GM12864 (cell line): ENCODE measurements around the gene EHMT1.

Source experiments
- DNase-seq: peaks from one replicate; pipeline ENCODE4 v3.0.0-alpha.2; 2011; ENCODE audit warnings: low read depth
- H3K4me3 ChIP-seq: 2 replicates; pipeline ENCODE4 v1.5.1; 2011; ENCODE audit warnings: mild to moderate bottlenecking, low read depth, low read length, control low read depth
- TF ChIP-seq, protein P1 (sequence below): IDR thresholded peaks from 2 replicates; pipeline ENCODE4 v1.5.1; 2011; ENCODE audit warnings: low read depth, mild to moderate bottlenecking, moderate library complexity, low read length, control low read depth, inconsistent platforms; ENCODE audit errors: missing control alignments

Gene EHMT1

GRCh38 chr9:137679249-137679648, 60.4 kb downstream of the EHMT1 start:
- H3K4me3 ChIP-seq, result no peak overlapping the region
- TF ChIP-seq, protein P1, sequence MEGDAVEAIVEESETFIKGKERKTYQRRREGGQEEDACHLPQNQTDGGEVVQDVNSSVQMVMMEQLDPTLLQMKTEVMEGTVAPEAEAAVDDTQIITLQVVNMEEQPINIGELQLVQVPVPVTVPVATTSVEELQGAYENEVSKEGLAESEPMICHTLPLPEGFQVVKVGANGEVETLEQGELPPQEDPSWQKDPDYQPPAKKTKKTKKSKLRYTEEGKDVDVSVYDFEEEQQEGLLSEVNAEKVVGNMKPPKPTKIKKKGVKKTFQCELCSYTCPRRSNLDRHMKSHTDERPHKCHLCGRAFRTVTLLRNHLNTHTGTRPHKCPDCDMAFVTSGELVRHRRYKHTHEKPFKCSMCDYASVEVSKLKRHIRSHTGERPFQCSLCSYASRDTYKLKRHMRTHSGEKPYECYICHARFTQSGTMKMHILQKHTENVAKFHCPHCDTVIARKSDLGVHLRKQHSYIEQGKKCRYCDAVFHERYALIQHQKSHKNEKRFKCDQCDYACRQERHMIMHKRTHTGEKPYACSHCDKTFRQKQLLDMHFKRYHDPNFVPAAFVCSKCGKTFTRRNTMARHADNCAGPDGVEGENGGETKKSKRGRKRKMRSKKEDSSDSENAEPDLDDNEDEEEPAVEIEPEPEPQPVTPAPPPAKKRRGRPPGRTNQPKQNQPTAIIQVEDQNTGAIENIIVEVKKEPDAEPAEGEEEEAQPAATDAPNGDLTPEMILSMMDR, result no peak
- no peak for DNase-seq

GRCh38 chr9:137679695-137680305, 61.0 kb downstream of the EHMT1 start:
- no peak overlapping the region for H3K4me3 ChIP-seq
- TF ChIP-seq, protein P1, result no peak
- DNase-seq, result no peak

GRCh38 chr9:137680444-137681358, 61.9 kb downstream of the EHMT1 start:
- TF ChIP-seq, protein P1, result no peak
- no peak for DNase-seq

DNA sequence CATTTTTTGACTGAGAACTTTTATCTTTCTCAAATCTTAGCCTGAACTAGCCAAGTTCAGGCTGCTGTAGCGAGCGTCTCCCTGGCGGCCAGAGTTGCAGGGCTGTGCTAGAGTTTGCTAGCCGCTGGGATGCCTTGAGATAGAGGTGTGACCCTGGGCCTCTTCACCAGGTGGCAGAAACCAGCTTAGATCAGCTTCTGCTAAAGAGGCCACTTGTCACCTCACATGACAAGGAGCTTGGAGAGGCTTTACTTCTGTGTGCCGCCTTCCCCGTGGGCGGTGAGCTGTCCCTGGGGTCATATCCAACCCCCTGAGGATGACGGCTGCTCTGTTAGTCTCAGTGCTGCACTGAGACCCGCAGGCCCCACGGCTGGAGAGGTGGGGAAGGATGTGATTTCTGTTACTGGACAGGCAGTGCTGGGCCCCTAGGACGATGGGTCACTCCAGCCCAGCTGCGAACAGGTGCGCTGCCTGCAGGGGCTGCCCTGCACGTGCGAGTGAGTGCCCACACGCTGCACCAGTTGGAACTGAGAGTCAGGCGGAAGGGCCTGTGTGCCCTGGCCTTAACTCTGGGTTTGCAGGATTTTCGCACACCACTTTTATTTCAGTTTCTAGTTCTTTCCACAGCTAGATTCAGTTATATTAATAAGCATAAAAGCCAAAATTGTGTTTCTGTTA, 63.8 kb downstream of the EHMT1 start:
- no peak for DNase-seq
- TF ChIP-seq, protein P1, result no peak
- H3K4me3 ChIP-seq, result no peak overlapping the region

More at GRCh38 chr9:137680444-137681358, 61.9 kb downstream of the EHMT1 start:
- no peak overlapping the region for H3K4me3 ChIP-seq

GRCh38 chr9:137683262-137683864, 64.6 kb downstream of the EHMT1 start:
- no peak overlapping the region for H3K4me3 ChIP-seq
- TF ChIP-seq, protein P1, result no peak
- DNase-seq, result no peak

DNA sequence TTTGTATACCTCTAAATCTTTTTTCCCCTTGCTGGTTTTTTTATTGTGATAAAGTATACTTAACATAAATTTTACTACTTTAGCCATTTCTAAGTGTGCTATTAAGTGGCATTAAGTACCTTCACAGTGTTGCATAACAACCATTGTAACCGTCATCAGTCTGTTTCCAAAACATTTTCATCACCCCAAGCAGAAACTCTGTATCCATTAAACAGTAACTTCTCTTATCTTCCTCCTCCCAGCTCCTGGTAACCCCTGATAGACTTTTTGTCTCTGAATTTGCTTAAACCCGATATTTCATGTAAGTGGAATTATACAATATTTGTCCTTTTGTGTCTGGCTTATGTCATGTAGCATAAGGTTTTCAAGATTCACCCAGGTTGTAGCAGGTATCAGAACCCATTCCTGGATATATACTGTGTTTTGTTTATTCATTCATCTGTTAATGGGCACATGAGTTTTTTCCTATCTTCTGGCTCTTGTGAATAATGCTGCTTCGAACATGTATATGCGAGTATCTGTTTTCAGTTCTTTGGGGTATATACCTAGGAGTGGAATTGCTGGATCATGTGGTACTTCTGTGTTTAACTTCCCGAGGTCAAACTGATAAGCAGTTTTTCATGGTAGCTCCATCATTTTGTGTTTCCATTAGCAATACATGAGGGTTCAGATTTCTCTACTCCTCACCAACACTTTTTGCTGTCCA, 66.4 kb downstream of the EHMT1 start:
- TF ChIP-seq, protein P1, result no peak
- H3K4me3 ChIP-seq, result no peak overlapping the region
- DNase-seq, result no peak
